ENCODE data around the gene TIMM17A.

DNA sequence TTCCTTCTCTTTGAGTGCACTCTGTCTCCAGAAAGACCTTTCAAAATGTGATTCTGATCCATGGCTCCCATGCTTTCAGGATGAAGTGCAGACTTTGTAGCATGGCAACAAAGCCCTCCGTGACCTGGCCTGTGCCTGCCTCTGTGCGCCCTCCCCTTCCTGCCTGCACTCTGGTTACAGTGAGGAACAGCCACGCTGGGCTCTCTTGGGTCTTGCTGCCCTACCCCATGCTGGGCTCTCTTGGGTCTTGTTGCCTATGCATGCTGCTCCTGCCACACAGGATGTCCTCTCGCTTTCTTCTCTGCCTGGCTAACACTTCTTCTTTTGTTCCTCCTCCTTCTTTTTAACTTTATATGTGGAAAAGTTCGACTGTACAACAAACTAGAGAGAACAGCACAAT is 37.0 kb upstream of the TIMM17A start:
- TF ChIP-seq CTCF (IDR thresholded peaks at IDR 0.05; ENCODE audit: insufficient read depth, low read depth, low read length) (no peak), EZH2 (IDR thresholded peaks at IDR 0.05; ENCODE audit: insufficient read depth, low read length) (no peak)
